Measurements from ENCODE around the gene CACNB4. TPM values are rescaled to one million over a fixed set of nuclear protein-coding genes. Genes with fewer than 3 reads are reported as not detected.

CACNB4 gene
- total and polyA plus RNA-seq, 8 donors, result under 0.01 to 6.4 (median 1.0) TPM

DNA sequence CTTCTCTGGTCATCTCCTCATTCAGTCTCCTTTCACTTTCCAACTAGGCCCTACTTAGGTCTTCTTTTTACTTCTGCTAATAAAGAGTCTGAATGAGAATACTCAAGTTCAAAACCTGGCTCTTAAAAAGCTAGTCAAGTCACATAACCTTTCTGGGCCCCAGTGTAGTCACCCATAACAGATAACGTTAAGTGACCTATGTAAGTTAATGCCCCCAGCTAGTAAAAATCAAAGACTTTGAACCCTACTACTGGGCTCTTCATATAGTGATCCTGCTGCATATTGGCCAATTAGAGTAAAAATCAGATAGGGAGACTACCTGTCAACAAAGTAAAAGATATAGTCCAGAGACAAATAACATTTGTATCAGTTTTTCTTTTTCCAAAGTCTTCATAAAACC, 288.4 kb downstream of the CACNB4 start:
- H3K27ac ChIP-seq, result no peak overlapping the region
- H3K4me1 ChIP-seq, result peaks cover 0 to 14% (median 8%) of the 10 kb centered on the region in 4 donors
- WGBS, 5 donors, result 78 to 89% (median 81%) methylated on average over 1 of the region's 1 CpG
- TF ChIP-seq, protein P1, sequence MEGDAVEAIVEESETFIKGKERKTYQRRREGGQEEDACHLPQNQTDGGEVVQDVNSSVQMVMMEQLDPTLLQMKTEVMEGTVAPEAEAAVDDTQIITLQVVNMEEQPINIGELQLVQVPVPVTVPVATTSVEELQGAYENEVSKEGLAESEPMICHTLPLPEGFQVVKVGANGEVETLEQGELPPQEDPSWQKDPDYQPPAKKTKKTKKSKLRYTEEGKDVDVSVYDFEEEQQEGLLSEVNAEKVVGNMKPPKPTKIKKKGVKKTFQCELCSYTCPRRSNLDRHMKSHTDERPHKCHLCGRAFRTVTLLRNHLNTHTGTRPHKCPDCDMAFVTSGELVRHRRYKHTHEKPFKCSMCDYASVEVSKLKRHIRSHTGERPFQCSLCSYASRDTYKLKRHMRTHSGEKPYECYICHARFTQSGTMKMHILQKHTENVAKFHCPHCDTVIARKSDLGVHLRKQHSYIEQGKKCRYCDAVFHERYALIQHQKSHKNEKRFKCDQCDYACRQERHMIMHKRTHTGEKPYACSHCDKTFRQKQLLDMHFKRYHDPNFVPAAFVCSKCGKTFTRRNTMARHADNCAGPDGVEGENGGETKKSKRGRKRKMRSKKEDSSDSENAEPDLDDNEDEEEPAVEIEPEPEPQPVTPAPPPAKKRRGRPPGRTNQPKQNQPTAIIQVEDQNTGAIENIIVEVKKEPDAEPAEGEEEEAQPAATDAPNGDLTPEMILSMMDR (IDR thresholded peaks at IDR 0.05), result no peak
- TF ChIP-seq POLR2A (IDR thresholded peaks at IDR 0.05) (no peak), POLR2AphosphoS5 (IDR thresholded peaks at IDR 0.05) (no peak), EP300 (IDR thresholded peaks at IDR 0.05) (no peak)
- H3K36me3 ChIP-seq, result peaks cover 0 to 72% (median 68%) of the 10 kb centered on the region in 4 donors
- no peak overlapping the region for H3K4me3 ChIP-seq
- H3K9me3 ChIP-seq, result no peaks in the 10 kb centered on the region
- no peaks in the 10 kb centered on the region for H3K27me3 ChIP-seq
- DNase-seq, result no peak
- intact Hi-C loops (cut with DNase I; ENCODE audit: low total_unique reads), result no loop called here

GRCh38 chr2:151809073-151809383, 289.8 kb downstream of the CACNB4 start:
- 18 to 56% (median 40%) methylated on average over 1 of the region's 1 CpG for WGBS, 5 donors
- intact Hi-C loops (cut with DNase I; ENCODE audit: low total_unique reads), result no loop called here
- peaks cover 0 to 78% (median 74%) of the 10 kb centered on the region in 4 donors for H3K36me3 ChIP-seq

GRCh38 chr2:151808258-151809072, 290.4 kb downstream of the CACNB4 start:
- Histone ChIP-seq H3K4me3 (no peak overlapping the region), H3K9me3 (no peaks in the 10 kb centered on the region), H3K27me3 (no peaks in the 10 kb centered on the region), H3K27ac (peak overlapping the region in 2 of 5 donors; percentile 9 to 18), H3K36me3 (peaks cover 0 to 75% (median 71%) of the 10 kb centered on the region in 4 donors), H3K4me1 (peaks cover 0 to 14% (median 8%) of the 10 kb centered on the region in 4 donors)
- TF ChIP-seq, protein P1 (IDR thresholded peaks at IDR 0.05), result peak in 4 of 7 experiments; percentile 31 to 56 (median 38)
- no peak for TF ChIP-seq EP300 (IDR thresholded peaks at IDR 0.05)
- 77 to 86% (median 83%) methylated on average over 5 of the region's 5 CpGs for WGBS, 5 donors
- intact Hi-C loops (cut with DNase I; ENCODE audit: low total_unique reads), result no loop called here
- DNase-seq, result peak in 1 of 2 donors; percentile 37

More at GRCh38 chr2:151809073-151809383, 289.8 kb downstream of the CACNB4 start:
- Histone ChIP-seq H3K4me1 (peaks cover 0 to 14% (median 8%) of the 10 kb centered on the region in 4 donors), H3K27ac (peak overlapping the region in 2 of 5 donors; percentile 9 to 18), H3K4me3 (no peak overlapping the region), H3K9me3 (no peaks in the 10 kb centered on the region), H3K27me3 (no peaks in the 10 kb centered on the region)
- TF ChIP-seq POLR2AphosphoS5 (IDR thresholded peaks at IDR 0.05), result no peak
- no peak for TF ChIP-seq POLR2A (IDR thresholded peaks at IDR 0.05)
- TF ChIP-seq EP300 (IDR thresholded peaks at IDR 0.05), result no peak
- TF ChIP-seq, protein P1 (IDR thresholded peaks at IDR 0.05), result no peak
- no peak for DNase-seq

DNA sequence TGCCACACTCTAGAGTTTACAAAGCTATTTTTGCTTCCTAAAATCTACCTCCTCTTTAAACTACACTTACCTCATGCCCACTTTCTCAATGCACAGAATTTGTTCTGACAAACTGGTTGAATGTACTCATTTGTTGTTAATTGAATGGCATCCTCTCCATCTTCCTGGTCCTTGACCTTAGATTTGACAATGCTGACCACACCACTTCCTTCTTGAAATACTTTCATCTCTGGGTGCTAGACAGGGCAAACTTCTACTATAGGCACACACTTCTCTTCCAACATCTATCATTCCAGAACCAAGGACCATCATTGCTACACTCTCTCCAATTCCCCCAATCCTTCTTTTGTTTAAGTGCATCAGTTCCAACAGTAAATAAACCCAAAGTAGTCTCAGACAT, 292.9 kb downstream of the CACNB4 start:
- Histone ChIP-seq H3K36me3 (peaks cover 0 to 75% (median 65%) of the 10 kb centered on the region in 4 donors), H3K27me3 (no peaks in the 10 kb centered on the region), H3K4me1 (peaks cover 0 to 14% (median 8%) of the 10 kb centered on the region in 4 donors), H3K9me3 (no peaks in the 10 kb centered on the region), H3K27ac (no peak overlapping the region), H3K4me3 (no peak overlapping the region)
- intact Hi-C loops (cut with DNase I; ENCODE audit: low total_unique reads), result no loop called here
- no peak for TF ChIP-seq POLR2AphosphoS5 (IDR thresholded peaks at IDR 0.05)
- no peak for TF ChIP-seq EP300 (IDR thresholded peaks at IDR 0.05)
- TF ChIP-seq, protein P1 (IDR thresholded peaks at IDR 0.05), result no peak
- no peak for TF ChIP-seq POLR2A (IDR thresholded peaks at IDR 0.05)
- no peak for DNase-seq
